Activated T-cell treated with anti-CD3 and anti-CD28 coated beads for 24 hours (primary cell): ENCODE results near the gene ACIN1.

ENCODE experiments used
- DNase-seq: peaks from one replicate; pipeline ENCODE4 v3.0.0-alpha.2; 2020; ENCODE audit warnings: low read depth

Gene ACIN1

DNA sequence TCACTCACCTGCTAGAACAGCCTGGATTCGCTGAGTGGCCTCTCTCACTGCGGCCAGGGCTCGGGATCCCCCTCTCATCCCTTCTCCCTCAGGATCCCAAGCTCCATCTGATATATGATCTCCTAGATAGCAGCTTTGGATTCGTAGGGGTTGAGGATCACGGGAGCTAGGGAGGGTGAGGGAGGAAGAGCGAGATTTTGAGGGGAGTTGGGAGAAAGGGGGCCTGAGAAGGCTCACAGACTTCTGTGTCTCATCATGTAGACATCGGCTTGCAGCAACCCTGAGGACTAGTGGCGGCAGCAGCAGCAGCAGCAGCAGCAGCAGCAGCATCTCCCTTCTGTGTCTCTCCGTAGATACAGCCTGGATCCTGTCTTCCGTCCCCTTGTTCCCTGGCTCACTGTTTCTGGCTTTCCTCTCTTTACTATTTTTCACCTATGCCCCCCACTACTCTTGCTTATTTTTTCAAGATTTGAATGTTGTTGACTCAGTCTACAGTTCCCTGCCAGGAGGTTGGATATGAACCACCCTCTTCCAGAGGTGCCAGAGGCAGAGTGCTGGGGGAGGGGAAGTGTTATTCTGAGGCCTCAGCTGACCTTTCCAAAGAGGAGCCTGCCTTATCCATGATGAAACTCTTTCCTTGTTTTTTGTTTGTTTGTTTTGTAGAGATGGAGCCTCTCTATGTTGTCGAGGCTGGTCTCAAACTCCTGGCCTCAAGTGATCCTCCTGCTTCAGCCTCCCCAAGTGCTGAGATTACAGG lies 9.8 kb upstream of the ACIN1 start, which contains the start of gene CIROP:
TSS of gene CIROP (minus strand) at position 399 of the 757 bp plus-strand sequence. CDS start at position 330, 69 bp downstream.
- no peak for DNase-seq

DNA sequence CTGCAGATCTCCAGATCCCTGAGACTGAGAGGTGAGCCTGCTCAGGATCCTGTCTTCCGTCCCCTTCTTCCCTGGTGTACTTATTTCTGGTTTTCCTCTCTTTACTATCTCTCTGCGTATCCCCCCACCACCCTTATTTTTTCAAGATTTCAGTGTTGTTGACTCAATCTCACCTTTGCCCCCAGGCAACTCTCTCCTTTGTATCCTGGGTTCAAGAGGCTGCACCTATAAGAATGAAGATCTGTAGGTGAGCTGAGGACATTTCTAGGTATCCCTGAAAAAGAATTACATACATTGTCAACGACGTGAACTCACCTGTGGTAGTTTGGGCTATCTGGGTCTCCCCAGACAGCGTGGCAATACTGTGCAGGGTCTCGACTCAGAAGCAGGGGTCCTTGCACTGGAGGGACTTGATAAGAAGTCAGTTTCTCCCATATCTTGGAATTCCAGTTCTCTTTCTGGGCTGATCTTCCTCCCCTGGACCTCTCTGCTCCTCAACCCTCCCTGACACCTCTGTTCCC lies 9.2 kb upstream of the ACIN1 start:
- no peak for DNase-seq

DNA sequence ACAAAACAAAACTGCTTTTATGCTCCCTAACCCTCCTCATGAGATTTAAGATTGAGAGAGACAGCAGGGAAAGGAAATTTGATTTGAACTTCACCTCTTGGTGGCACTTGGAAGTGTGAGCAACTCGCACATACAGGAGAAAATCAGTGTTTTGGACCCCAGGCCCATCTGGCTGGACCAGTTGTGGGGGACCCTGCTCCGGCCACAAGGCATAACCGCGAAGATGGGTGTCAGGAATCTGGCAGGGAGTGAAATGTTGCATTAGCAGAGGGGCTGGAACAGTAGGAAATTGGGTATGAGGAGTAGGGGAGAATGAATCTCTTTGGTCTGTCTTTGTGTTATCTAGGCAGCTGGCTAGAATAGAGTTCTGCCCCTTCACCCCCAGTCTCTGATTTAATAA lies 8.6 kb upstream of the ACIN1 start:
- no peak for DNase-seq

GRCh38 chr14:23102801-23103200 lies 7.9 kb upstream of the ACIN1 start:
- no peak for DNase-seq

GRCh38 chr14:23101986-23102625 lies 7.2 kb upstream of the ACIN1 start:
- no peak for DNase-seq

DNA sequence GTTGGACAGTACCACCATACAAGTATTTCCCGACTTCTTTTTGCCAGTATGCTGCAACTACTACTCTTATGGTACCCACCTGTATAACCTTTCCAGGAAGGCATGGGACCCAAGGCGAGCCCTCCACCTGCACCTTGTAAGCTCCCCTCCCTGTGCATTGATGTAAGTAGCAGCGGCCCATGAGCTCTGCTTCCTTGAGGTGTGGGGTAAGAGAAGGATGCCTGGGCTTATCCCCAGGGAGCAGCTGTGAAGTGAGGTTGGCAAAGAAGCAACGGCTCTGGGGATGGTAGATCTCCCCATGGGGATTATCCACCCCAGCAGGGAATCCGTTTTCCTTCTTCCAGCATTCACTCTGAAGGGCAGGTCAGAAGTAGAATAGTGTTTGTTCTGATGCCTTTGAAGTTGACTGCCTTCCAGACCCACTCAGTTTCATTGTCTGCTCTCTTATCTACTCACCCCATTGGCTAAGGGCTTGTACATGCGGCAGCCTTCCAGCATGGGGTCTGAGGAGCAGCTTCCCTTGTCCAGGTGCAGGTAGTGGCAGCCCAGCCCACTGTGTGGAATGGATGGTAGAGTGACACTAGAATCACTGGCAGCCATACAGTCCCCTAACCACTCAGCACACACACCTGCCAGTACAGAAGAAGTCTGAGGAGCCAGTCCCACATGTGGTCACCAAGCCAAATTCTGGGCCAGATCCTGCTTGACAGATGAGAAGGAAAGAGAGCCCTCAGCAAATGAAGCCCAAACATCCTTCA lies 6.5 kb upstream of the ACIN1 start:
- no peak for DNase-seq

DNA sequence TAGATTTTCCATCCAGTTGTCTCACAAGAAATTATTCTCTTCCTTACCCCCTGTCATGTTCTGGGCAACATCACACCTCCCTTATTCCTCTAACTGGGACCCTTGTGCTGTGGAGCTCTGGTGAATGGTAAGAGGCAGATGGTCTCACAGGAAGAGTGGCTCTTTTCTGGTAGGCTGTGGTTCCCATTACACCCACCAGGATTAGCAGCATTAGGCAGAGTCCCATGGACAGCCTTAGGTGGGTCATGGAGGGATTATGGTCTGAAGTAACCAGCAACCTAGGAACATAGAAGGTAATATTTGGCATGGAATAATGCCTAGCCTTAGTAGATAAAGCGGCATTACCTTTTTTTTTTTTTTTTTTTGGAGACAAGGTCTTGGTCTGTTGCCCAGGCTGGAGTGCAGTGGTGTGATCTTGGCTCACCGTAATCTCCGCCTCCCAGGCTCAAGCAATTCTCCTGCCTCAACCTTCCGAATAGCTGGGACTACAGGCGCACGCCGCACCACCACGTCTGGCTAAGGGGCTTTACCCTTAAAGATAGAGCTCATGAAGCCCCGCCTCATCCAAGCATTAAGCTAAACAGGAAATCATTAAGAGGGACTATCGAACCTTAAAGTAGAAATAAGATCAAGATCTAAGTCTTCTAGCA lies 4.4 kb upstream of the ACIN1 start:
- no peak for DNase-seq

DNA sequence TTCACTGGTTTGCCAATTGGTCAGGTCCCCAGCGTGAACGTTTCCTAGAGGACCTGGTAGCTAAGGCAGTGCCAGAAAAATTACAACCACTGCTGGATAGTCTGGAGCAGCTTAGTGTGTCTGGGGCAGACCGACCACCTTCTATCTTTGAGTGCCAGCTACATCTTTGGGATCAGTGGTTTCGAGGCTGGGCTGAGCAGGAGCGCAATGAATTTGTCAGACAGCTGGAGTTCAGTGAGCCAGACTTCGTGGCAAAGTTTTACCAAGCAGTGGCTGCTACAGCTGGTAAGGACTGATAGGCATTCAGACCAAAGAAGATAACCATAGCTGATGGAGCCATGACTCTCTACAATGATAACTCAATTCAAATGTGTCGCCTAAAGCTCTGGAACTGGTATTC lies 2.9 kb upstream of the ACIN1 start:
- DNase-seq, result no peak

GRCh38 chr14:23095196-23096108 lies 516 bp upstream of the ACIN1 start, which contains the start of gene C14orf119:
Gene C14orf119, plus strand, starts transcription at chr14:23095505. Its CDS starts 2,154 bp downstream, at chr14:23097659.
- DNase-seq, result peak; percentile 99

GRCh38 chr14:23093991-23094665 lies 808 bp downstream of the ACIN1 start:
- DNase-seq, result no peak

GRCh38 chr14:23093526-23093925 lies 1.4 kb downstream of the ACIN1 start:
- DNase-seq, result no peak

DNA sequence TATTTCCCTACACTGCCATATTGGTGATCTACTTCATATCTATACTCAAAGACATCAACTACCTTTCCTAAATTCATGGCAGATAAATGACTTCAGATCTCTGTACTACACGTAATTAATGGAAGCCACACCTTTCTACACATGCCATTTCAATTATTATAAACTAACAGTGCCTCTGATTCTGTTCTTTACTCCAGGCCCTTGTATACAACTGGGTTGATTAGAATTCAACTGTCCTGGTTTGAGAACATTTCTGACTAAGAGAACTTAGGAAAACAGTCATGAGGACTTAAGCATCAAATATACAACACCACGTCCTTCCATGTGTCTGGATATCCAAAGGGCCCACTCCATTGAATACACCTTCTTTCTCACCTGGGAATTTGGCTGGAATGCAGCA lies 1.8 kb downstream of the ACIN1 start:
- no peak for DNase-seq

DNA sequence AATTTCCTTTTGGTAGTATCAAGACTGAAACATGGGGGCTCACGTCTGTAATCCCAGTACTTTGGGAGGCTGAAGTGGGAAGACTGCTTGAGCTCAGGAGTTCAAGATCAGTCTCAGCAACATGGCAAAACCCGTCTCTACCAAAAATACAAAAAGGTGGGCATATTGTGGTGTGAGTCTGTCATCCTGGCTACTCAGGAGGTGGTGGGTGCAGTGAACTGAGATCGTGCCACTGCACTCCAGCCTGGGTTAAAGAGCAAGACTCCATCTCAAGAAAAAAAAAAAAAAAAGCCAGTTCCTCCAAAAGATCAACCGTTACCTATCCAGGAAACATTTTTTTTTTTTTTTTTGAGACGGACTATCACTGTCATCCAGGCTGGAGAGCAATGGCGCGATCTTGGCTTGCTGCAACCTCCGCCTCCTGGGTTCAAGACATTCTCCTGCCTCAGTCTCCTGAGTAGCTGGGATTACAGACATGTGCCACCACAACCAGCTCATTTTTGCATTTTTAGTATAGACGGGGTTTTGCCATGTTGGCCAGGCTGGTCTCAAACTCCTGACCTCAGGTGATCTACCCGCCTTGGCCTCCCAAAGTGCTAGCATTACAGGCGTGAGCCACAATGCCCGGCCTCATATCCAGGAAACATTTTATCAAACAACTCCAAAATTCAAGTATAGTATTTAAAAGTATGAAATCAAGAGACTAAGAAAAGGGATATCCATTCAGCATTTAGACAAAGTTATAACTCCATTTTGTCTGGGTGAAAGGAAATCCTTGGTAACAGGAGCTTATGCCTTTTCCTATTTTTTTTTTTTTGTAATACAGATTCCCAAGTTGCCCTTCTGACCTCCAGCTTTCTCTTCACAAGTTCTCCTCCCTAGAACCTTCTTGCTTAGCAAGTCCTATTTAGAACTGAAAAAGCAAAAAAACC lies 3.4 kb downstream of the ACIN1 start:
- no peak for DNase-seq

GRCh38 chr14:23090254-23090636 lies 4.7 kb downstream of the ACIN1 start:
- no peak for DNase-seq

- DNase-seq, result no peak
Observed at GRCh38 chr14:23089498-23090253, 5.3 kb downstream of the ACIN1 start.

GRCh38 chr14:23086565-23086964 lies 8.4 kb downstream of the ACIN1 start:
- no peak for DNase-seq

DNA sequence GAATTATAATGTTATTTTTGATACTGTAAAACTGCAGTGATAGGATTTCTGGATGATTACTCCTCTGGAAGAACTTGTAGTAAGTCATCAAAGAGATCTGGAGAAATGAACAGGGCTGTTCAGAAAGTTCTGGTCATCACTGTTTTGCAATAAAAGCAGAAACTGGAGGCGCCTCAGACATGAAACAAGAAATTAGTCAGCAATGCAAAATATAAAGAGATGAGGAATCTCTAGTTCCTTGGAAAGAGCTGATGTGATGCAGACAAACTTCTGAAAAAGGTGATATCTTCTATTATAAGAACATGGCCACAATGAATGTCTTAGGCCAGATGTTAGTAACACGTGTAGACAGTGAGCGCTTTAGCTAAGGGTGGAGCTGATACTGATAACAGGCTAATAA lies 9.5 kb downstream of the ACIN1 start:
- DNase-seq, result no peak

- DNase-seq, result no peak
Observed at GRCh38 chr14:23080474-23080873, 14.5 kb downstream of the ACIN1 start.

DNA sequence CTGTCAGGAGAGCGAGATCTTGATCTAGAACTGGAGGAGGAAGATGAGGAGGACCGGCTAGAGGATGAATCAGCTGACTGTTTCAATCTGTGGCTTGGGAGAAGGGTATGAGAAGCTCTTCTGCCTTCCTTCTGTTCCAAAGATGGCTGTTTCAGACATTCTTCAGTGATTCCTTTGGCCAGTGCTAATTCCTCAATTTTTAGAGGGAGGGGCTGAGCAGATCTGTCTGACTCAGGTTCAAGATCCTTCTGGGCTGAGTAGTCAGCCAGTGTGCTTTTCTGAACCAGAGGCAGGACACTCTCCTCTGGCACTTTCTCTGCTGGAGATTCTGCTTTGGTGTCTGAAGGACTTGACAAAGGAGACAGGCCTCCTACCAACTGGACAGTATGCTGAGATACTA lies 15.2 kb downstream of the ACIN1 start:
- no peak for DNase-seq
